CD4-positive, alpha-beta T cell treated with Interleukin-21 for 1 hour (primary cell): Measurements from ENCODE around the gene DDRGK1.

Experiments
- DNase-seq: peaks from one replicate; pipeline ENCODE4 v3.0.0-alpha.2; 2020

DDRGK1 gene

GRCh38 chr20:3180319-3180718, 24.2 kb downstream of the DDRGK1 start:
- DNase-seq = no peak

- DNase-seq = no peak
Measured at GRCh38 chr20:3177746-3178485, 26.6 kb downstream of the DDRGK1 start.

- no peak for DNase-seq
Measured at GRCh38 chr20:3175270-3175669, 29.2 kb downstream of the DDRGK1 start.

- no peak for DNase-seq
Measured at GRCh38 chr20:3174442-3175261, 29.8 kb downstream of the DDRGK1 start.

- DNase-seq = peak; percentile 92
Measured at GRCh38 chr20:3173610-3174441, 30.7 kb downstream of the DDRGK1 start.

- DNase-seq = peak; percentile 92
Measured at GRCh38 chr20:3172933-3173609, 31.4 kb downstream of the DDRGK1 start, which contains the start of gene LZTS3. Gene LZTS3 (minus strand): TSS chr20:3173549. CDS start chr20:3167163, 6,386 bp downstream.

GRCh38 chr20:3172126-3172932, 32.2 kb downstream of the DDRGK1 start:
- no peak for DNase-seq

GRCh38 chr20:3171391-3172125, 32.9 kb downstream of the DDRGK1 start:
- no peak for DNase-seq

GRCh38 chr20:3168829-3169590, 35.5 kb downstream of the DDRGK1 start:
- DNase-seq = no peak

GRCh38 chr20:3168079-3168828, 36.2 kb downstream of the DDRGK1 start:
- DNase-seq = no peak

GRCh38 chr20:3167738-3168078, 36.8 kb downstream of the DDRGK1 start:
- no peak for DNase-seq

GRCh38 chr20:3166913-3167342, 37.6 kb downstream of the DDRGK1 start:
- no peak for DNase-seq

- no peak for DNase-seq
Measured at GRCh38 chr20:3166338-3166912, 38.1 kb downstream of the DDRGK1 start.

- DNase-seq = no peak
Measured at GRCh38 chr20:3165473-3166337, 38.8 kb downstream of the DDRGK1 start.

GRCh38 chr20:3164763-3165410, 39.6 kb downstream of the DDRGK1 start:
- no peak for DNase-seq

- DNase-seq = no peak
Measured at GRCh38 chr20:3164043-3164762, 40.3 kb downstream of the DDRGK1 start.
